ENCODE measurements around the gene PACRG. TPM values are rescaled to one million over a fixed set of nuclear protein-coding genes. Genes with fewer than 3 reads are reported as not detected.

The PACRG gene
- total and polyA plus RNA-seq, 2 of the 4 experiments (the other 2 are of a cell fraction): not detected

GRCh38 chr6:163200289-163200688, 472.5 kb downstream of the PACRG start:
- H2AFZ ChIP-seq (replicated peaks; ENCODE audit: low read length, poor library complexity): no peak overlapping the region
- TF ChIP-seq NFE2L2 (IDR thresholded peaks at IDR 0.05; ENCODE audit: low read depth, low read length): no peak
- TF ChIP-seq ELK1 (IDR thresholded peaks at IDR 0.05; ENCODE audit: borderline replicate concordance, low read depth, low read length): no peak
- no peak for TF ChIP-seq MXI1 (IDR thresholded peaks at IDR 0.05; ENCODE audit: borderline replicate concordance, low read depth, low read length)
- TF ChIP-seq CHD1 (IDR thresholded peaks at IDR 0.05; ENCODE audit: low read depth, low read length): no peak
- no peak for TF ChIP-seq USF2 (IDR thresholded peaks at IDR 0.05; ENCODE audit: low read depth, low read length)
- ATAC-seq (ENCODE audit: low read depth): no peak
- no peak overlapping the region for H3K14ac ChIP-seq (replicated peaks; ENCODE audit: low read depth, low read length)
- H3K36me3 ChIP-seq (ENCODE audit: control insufficient read depth, insufficient read depth, low read length): no peaks in the 10 kb centered on the region
- H3K9ac ChIP-seq (ENCODE audit: low read depth, low read length): no peak overlapping the region
- H3K56ac ChIP-seq (ENCODE audit: extremely low read depth, insufficient read depth, low read length): no peak overlapping the region
- no TSS peak for BruUV-seq (replicated peaks)
- H3K4me1 ChIP-seq (ENCODE audit: control insufficient read depth, insufficient read depth, low read length): no peaks in the 10 kb centered on the region
- no peak overlapping the region for H3K4me3 ChIP-seq (ENCODE audit: insufficient read depth, low read depth, low read length)
- H4K91ac ChIP-seq (ENCODE audit: insufficient read depth, low read depth, low read length): no peak overlapping the region
- H2BK120ac ChIP-seq (ENCODE audit: low read depth, low read length): no peak overlapping the region
- no peak overlapping the region for H2BK15ac ChIP-seq (ENCODE audit: low read depth, low read length)
- H3K9me3 ChIP-seq (ENCODE audit: control insufficient read depth, insufficient read depth, low read length): peaks cover 32% of the 10 kb centered on the region
- no peak overlapping the region for H3K27ac ChIP-seq (ENCODE audit: insufficient read depth, low read length)
- no peak overlapping the region for H3K18ac ChIP-seq (ENCODE audit: low read depth, low read length)
- no peak overlapping the region for H3K4ac ChIP-seq (ENCODE audit: low read depth, low read length)
- no peaks in the 10 kb centered on the region for H3K9me1 ChIP-seq (ENCODE audit: insufficient read depth, low read length)
- no peak overlapping the region for H2BK5ac ChIP-seq (ENCODE audit: low read depth, low read length, poor library complexity, severe bottlenecking)
- DNase-seq: no peak
- H3K79me1 ChIP-seq (ENCODE audit: low read depth in 1 of 2, low read length in 2 of 2): no peaks in the 10 kb centered on the region
- in situ Hi-C loops (cut with MboI; ENCODE audit: low sequenced_read_pairs) (no loop called here), intact Hi-C loops (cut with micrococcal nuclease) (no loop called here), dilution Hi-C loops (cut with HindIII; ENCODE audit: low sequenced_read_pairs, unreplicated experiment) (no loop called here)
- no peak overlapping the region for H2BK20ac ChIP-seq (ENCODE audit: low read depth, low read length)
- ChIA-PET CTCF (no interaction called here), POLR2A (ENCODE audit: unreplicated experiment) (no interaction called here)
- WGBS, 2 experiments (ENCODE audit: extremely low coverage in 2 of 2, insufficient read length in 1 of 2): 77% methylated on average over 7 of the region's 11 CpGs; no CpG with 5 or more reads in 1 of the 2 experiments
- no peaks in the 10 kb centered on the region for H3K27me3 ChIP-seq (ENCODE audit: control insufficient read depth, insufficient read depth, low read length)
- no peak overlapping the region for H4K8ac ChIP-seq (ENCODE audit: low read depth in 2 of 2, low read length in 2 of 2)
- H4K20me1 ChIP-seq (ENCODE audit: insufficient read depth, low read length): no peaks in the 10 kb centered on the region
- no peak overlapping the region for H3K4me2 ChIP-seq (ENCODE audit: low read depth, low read length)
- H2AK5ac ChIP-seq (ENCODE audit: low read depth, low read length): no peak overlapping the region
- H3K23ac ChIP-seq (ENCODE audit: low read depth, low read length): no peak overlapping the region
- H2AK9ac ChIP-seq (replicated peaks; ENCODE audit: low read depth, low read length, poor library complexity): no peak overlapping the region
- no peak overlapping the region for H4K5ac ChIP-seq (ENCODE audit: low read depth, low read length)
